H9 (cell line): ENCODE data around the gene RUVBL1. TPM values are rescaled to one million over a fixed set of nuclear protein-coding genes. Genes with fewer than 3 reads are reported as not detected.

Experiments used
- DNase-seq: peaks from one replicate; pipeline ENCODE4 v3.0.0-alpha.2; 2017
- H2AFZ ChIP-seq: one replicate; pipeline ENCODE4 v1.6.1; 2013; ENCODE audit warnings: mild to moderate bottlenecking, low read length, control low read depth, moderate library complexity
- H2AK5ac ChIP-seq: 2 replicates; pipeline ENCODE4 v1.6.1; 2013; ENCODE audit warnings: low read length, control low read depth, mixed read lengths; ENCODE audit not compliant: insufficient read length
- H2BK120ac ChIP-seq: one replicate; pipeline ENCODE4 v1.6.1; 2013; ENCODE audit warnings: low read depth, mild to moderate bottlenecking, low read length, control low read depth, inconsistent platforms; ENCODE audit not compliant: poor library complexity, severe bottlenecking
- H2BK12ac ChIP-seq: 2 replicates; pipeline ENCODE4 v1.6.1; 2013; ENCODE audit warnings: low read length, control low read depth, mixed read lengths, low read depth; ENCODE audit not compliant: insufficient read length
- H2BK15ac ChIP-seq: 2 replicates; pipeline ENCODE4 v1.6.1; 2013; ENCODE audit warnings: low read depth, low read length, control low read depth
- H2BK20ac ChIP-seq: one replicate; pipeline ENCODE4 v1.6.1; 2013; ENCODE audit warnings: low read depth, mild to moderate bottlenecking, low read length, control low read depth, inconsistent platforms; ENCODE audit not compliant: poor library complexity, severe bottlenecking
- H2BK5ac ChIP-seq: 2 replicates; pipeline ENCODE4 v1.6.1; 2013; ENCODE audit warnings: low read length, control low read depth, mixed read lengths; ENCODE audit not compliant: insufficient read length
- H3K14ac ChIP-seq: 2 replicates; pipeline ENCODE4 v1.6.1; 2013; ENCODE audit warnings: low read length, control low read depth; ENCODE audit not compliant: insufficient read depth
- H3K18ac ChIP-seq: 2 replicates; pipeline ENCODE4 v1.6.1; 2013; ENCODE audit warnings: low read depth, mild to moderate bottlenecking, mixed read lengths, low read length, control low read depth; ENCODE audit not compliant: insufficient read length
- H3K23ac ChIP-seq: 2 replicates; pipeline ENCODE4 v1.6.1; 2013; ENCODE audit warnings: low read length, control low read depth, mixed read lengths, low read depth; ENCODE audit not compliant: insufficient read length
- H3K23me2 ChIP-seq: 2 replicates; pipeline ENCODE4 v1.6.1; 2013; ENCODE audit warnings: low read depth, mild to moderate bottlenecking, mixed read lengths, low read length, control low read depth; ENCODE audit not compliant: insufficient read length, poor library complexity, severe bottlenecking
- H3K27ac ChIP-seq: 2 replicates; pipeline ENCODE4 v1.5.1; 2013; ENCODE audit warnings: low read length, control low read depth, mixed read lengths, low read depth; ENCODE audit not compliant: insufficient read length
- H3K27me3 ChIP-seq: 2 replicates; pipeline ENCODE4 v1.6.1; 2013; ENCODE audit warnings: low read length, control low read depth, inconsistent platforms; ENCODE audit not compliant: insufficient read depth
- H3K4ac ChIP-seq: 2 replicates; pipeline ENCODE4 v1.6.1; 2013; ENCODE audit warnings: low read depth, mild to moderate bottlenecking, control low read depth, inconsistent platforms, low read length, moderate library complexity
- H3K4me1 ChIP-seq: 2 replicates; pipeline ENCODE4 v1.6.1; 2013; ENCODE audit warnings: low read length, control low read depth, inconsistent platforms; ENCODE audit not compliant: insufficient read depth
- H3K4me2 ChIP-seq: 2 replicates; pipeline ENCODE4 v1.6.1; 2013; ENCODE audit warnings: low read length, control low read depth, mixed read lengths; ENCODE audit not compliant: insufficient read length, insufficient read depth
- H3K56ac ChIP-seq: 2 replicates; pipeline ENCODE4 v1.6.1; 2013; ENCODE audit warnings: low read depth, mild to moderate bottlenecking, mixed read lengths, low read length, control low read depth; ENCODE audit not compliant: insufficient read length
- H3K79me1 ChIP-seq: 2 replicates; pipeline ENCODE4 v1.6.1; 2013; ENCODE audit warnings: low read depth, mild to moderate bottlenecking, moderate library complexity, low read length, control low read depth, inconsistent platforms; ENCODE audit not compliant: insufficient read depth, poor library complexity, severe bottlenecking
- H3K79me2 ChIP-seq: 2 replicates; pipeline ENCODE4 v1.6.1; 2013; ENCODE audit warnings: low read length, control low read depth, inconsistent platforms; ENCODE audit not compliant: insufficient read depth
- H3K9ac ChIP-seq: 2 replicates; pipeline ENCODE4 v1.6.1; 2013; ENCODE audit warnings: low read length, control low read depth, mixed read lengths; ENCODE audit not compliant: insufficient read length; ENCODE audit errors: extremely low read depth
- H3K9me3 ChIP-seq: one replicate; pipeline ENCODE4 v1.6.1; 2013; ENCODE audit warnings: low read depth, low read length, inconsistent platforms; ENCODE audit not compliant: control insufficient read depth
- H3T11ph ChIP-seq: one replicate; pipeline ENCODE4 v1.6.1; 2013; ENCODE audit warnings: mild to moderate bottlenecking, low read length, control low read depth, inconsistent platforms
- H4K20me1 ChIP-seq: one replicate; pipeline ENCODE4 v1.6.1; 2013; ENCODE audit not compliant: control insufficient read depth, insufficient read length, insufficient read depth
- H4K5ac ChIP-seq: 2 replicates; pipeline ENCODE4 v1.6.1; 2013; ENCODE audit warnings: low read depth, mild to moderate bottlenecking, mixed read lengths, low read length, control low read depth; ENCODE audit not compliant: insufficient read length
- H4K8ac ChIP-seq: replicated peaks from 2 replicates; pipeline ENCODE4 v1.6.1; 2013; ENCODE audit warnings: low read length, control low read depth, mixed read lengths, low read depth; ENCODE audit not compliant: insufficient read length
- H4K91ac ChIP-seq: 2 replicates; pipeline ENCODE4 v1.6.1; 2013; ENCODE audit warnings: low read depth, mild to moderate bottlenecking, moderate library complexity, mixed read lengths, low read length, control low read depth; ENCODE audit not compliant: insufficient read length
- H3K27ac Mint-ChIP-seq, 3 experiments: 2 replicates in 2 of 3; 3 replicates in 1 of 3; pipeline ENCODE4 v1.8.0; 2020 to 2021; ENCODE audit warnings: mixed read lengths in 3 of 3, mild to moderate bottlenecking in 1 of 3, moderate library complexity in 1 of 3
- H3K27me3 Mint-ChIP-seq: 2 replicates; pipeline ENCODE4 v1.8.0; 2021; ENCODE audit warnings: low read depth, mild to moderate bottlenecking, moderate library complexity, mixed read lengths
- H3K36me3 Mint-ChIP-seq, 3 experiments: 2 replicates in 2 of 3; 3 replicates in 1 of 3; pipeline ENCODE4 v1.8.0; 2020 to 2021; ENCODE audit warnings: low read depth in 3 of 3, mixed read lengths in 3 of 3; ENCODE audit not compliant: insufficient read depth in 1 of 3
- H3K4me1 Mint-ChIP-seq, 2 experiments: 2 replicates each; pipeline ENCODE4 v1.8.0; 2020; ENCODE audit warnings: mixed read lengths in 2 of 2
- H3K4me3 Mint-ChIP-seq, 2 experiments: 2 replicates in 1 of 2; 3 replicates in 1 of 2; pipeline ENCODE4 v1.8.0; 2020 to 2021; ENCODE audit warnings: mild to moderate bottlenecking in 2 of 2, mixed read lengths in 2 of 2, moderate library complexity in 1 of 2
- H3K9me3 Mint-ChIP-seq, 2 experiments: 2 replicates in 1 of 2; 3 replicates in 1 of 2; pipeline ENCODE4 v1.8.0; 2020; ENCODE audit warnings: mild to moderate bottlenecking in 2 of 2, mixed read lengths in 2 of 2, moderate library complexity in 1 of 2
- CTCF ChIP-seq: fragments of 200-600 bp; sonication (generic); conservative IDR thresholded peaks from 3 replicates; pipeline ENCODE4 v1.8.0; 2021; ENCODE audit warnings: antibody characterized with exemption, mild to moderate bottlenecking
- WGBS: extraction: QIAGEN DNeasy Blood & Tissue Kit; methylation state at CpG from one replicate; pipeline ENCODE4 v1.1.7; 2013; ENCODE audit warnings: missing lambda C conversion rate, low lambda C conversion rate, mixed read lengths; ENCODE audit not compliant: insufficient read length; ENCODE audit errors: extremely low coverage; 5-methylcytosine and 5-hydroxymethylcytosine counted together
- total RNA-seq: library from RNA; stranded (reverse); gene quantifications from 2 replicates; pipeline ENCODE4 v1.2.1, GENCODE V29; 2021

RUVBL1 gene
- total RNA-seq, 1 experiment from 2014 or later = 99.6 TPM

- Histone ChIP-seq H3K27ac (no peak overlapping the region), H2BK5ac (no peak overlapping the region), H2BK120ac (no peak overlapping the region), H3K79me2 (no peaks in the 10 kb centered on the region), H2BK12ac (no peak overlapping the region), H3K9me3 (no peaks in the 10 kb centered on the region), H4K91ac (no peak overlapping the region), H3K23me2 (peaks cover 4% of the 10 kb centered on the region), H3K4ac (no peak overlapping the region), H3T11ph (no peak overlapping the region), H2AFZ (no peak overlapping the region), H3K18ac (no peak overlapping the region), H2AK5ac (no peak overlapping the region), H3K79me1 (no peaks in the 10 kb centered on the region), H3K4me1 (0 out of 2 replicates have a peak, but pooled peaks cover 4% of the 10 kb centered on the region), H3K9ac (no peak overlapping the region), H2BK20ac (no peak overlapping the region), H3K23ac (no peak overlapping the region), H3K4me2 (no peak overlapping the region), H3K14ac (no peak overlapping the region), H4K5ac (no peak overlapping the region), H4K8ac (no peak overlapping the region), H3K27me3 (no peaks in the 10 kb centered on the region), H3K56ac (no peak overlapping the region), H2BK15ac (no peak overlapping the region), H4K20me1 (no peaks in the 10 kb centered on the region)
- Mint-ChIP-seq H3K4me1 (peaks cover 5 to 8% of the 10 kb centered on the region in 2 experiments), H3K27me3 (peaks cover 3% of the 10 kb centered on the region), H3K36me3 (peaks cover 38 to 62% (median 47%) of the 10 kb centered on the region in 3 experiments), H3K27ac (no peak overlapping the region), H3K4me3 (no peak overlapping the region), H3K9me3 (no peaks in the 10 kb centered on the region)
- DNase-seq = no peak
- no CpG with 5 or more reads among the region's 13 CpGs for WGBS
- TF ChIP-seq CTCF = no peak
Measured at GRCh38 chr3:128070898-128071591, 52.6 kb downstream of the RUVBL1 start.
